HCT116 (cell line): ENCODE results near the gene NTN4. TPM values are rescaled to one million over a fixed set of nuclear protein-coding genes. Genes with fewer than 3 reads are reported as not detected.

Source experiments
- ATAC-seq: fragments of 200-7000 bp; cut with Tn5 transposase; 2 replicates; pipeline ENCODE4 v1.9.1; 2020; ENCODE audit warnings: mild to moderate bottlenecking, moderate library complexity
- BruUV-seq: library from RNA; stranded (reverse); fragments of 400-500 nt; replicated peaks from 2 replicates; lab custom pipeline; 2021; lab: Mats Ljungman, UMichigan
- CTCF ChIA-PET: fragments of 300-600 bp; sonication (Branson Sonifier 250); formaldehyde crosslinking; loops from one replicate; lab custom pipeline; 2021; ENCODE audit warnings: antibody characterized with exemption; lab: Charles Lee
- POLR2A ChIA-PET: fragments of 300-600, 350-600 bp; sonication (Branson Sonifier 250); formaldehyde crosslinking; loops from one replicate; lab custom pipeline; 2021; ENCODE audit warnings: antibody characterized with exemption; lab: Charles Lee
- RAD21 ChIA-PET, 2 experiments: fragments of 300-600 bp; sonication (Branson Sonifier 250); formaldehyde crosslinking; loops; one replicate each; lab custom pipeline; 2023; ENCODE audit warnings: low total read pairs in 2 of 2; ENCODE audit not compliant: uncharacterized antibody in 2 of 2, unreplicated experiment in 2 of 2, low non-redundant PET in 1 of 2; lab: Charles Lee
- DNase-seq: peaks from one replicate; pipeline ENCODE4 v3.0.0-alpha.2; 2010; ENCODE audit warnings: low read depth, low spot score
- H2AFZ ChIP-seq: fragments of 200-600 bp; shearing (Covaris generic), sonication (generic); 2 replicates; pipeline ENCODE4 v1.6.1; 2017; ENCODE audit warnings: low read depth, mixed run types, mixed read lengths, antibody characterized with exemption, low read length; ENCODE audit not compliant: poor library complexity, severe bottlenecking
- H3K27ac ChIP-seq: 2 replicates; pipeline ENCODE4 v1.5.1; 2012; ENCODE audit warnings: low read depth, low read length
- H3K27me3 ChIP-seq: fragments of 200-600 bp; sonication (generic); 2 replicates; pipeline ENCODE4 v1.6.1; 2016; ENCODE audit warnings: mixed run types, low read length, mixed read lengths; ENCODE audit not compliant: insufficient read depth
- H3K36me3 ChIP-seq, 2 experiments: fragments of 200-500 bp in 1 of 2; fragments of 200-600 bp in 1 of 2; sonication (Bioruptor generic) in 1 of 2; sonication (generic) in 1 of 2; 2 replicates each; pipeline versions ENCODE4 v1.5.1 to v1.6.1; 2014 to 2016; ENCODE audit warnings: low read length in 2 of 2, inconsistent platforms in 1 of 2, mixed read lengths in 1 of 2, mixed run types in 1 of 2; ENCODE audit not compliant: insufficient read depth in 2 of 2, control insufficient read depth in 1 of 2
- H3K4me1 ChIP-seq, 2 experiments: fragments of 200-600 bp in 1 of 2; sonication (generic) in 1 of 2; 2 replicates each; pipeline versions ENCODE4 v1.5.1 to v1.6.1; 2012 to 2017; ENCODE audit warnings: low read length in 2 of 2, inconsistent platforms in 1 of 2, mild to moderate bottlenecking in 1 of 2, mixed read lengths in 1 of 2, mixed run types in 1 of 2, moderate library complexity in 1 of 2; ENCODE audit not compliant: insufficient read depth in 2 of 2, control insufficient read depth in 1 of 2
- H3K4me2 ChIP-seq: fragments of 200-600 bp; sonication (generic); 2 replicates; pipeline ENCODE4 v1.6.1; 2017; ENCODE audit warnings: mixed run types, low read length, mixed read lengths
- H3K4me3 ChIP-seq, 2 experiments: fragments of 200-600 bp in 1 of 2; sonication (generic) in 1 of 2; replicated peaks in 1 of 2; 2 replicates each; pipeline ENCODE4 v1.5.1; 2011 to 2016; ENCODE audit warnings: low read length in 2 of 2, control low read depth in 1 of 2, low read depth in 1 of 2, mild to moderate bottlenecking in 1 of 2, mixed read lengths in 1 of 2, mixed run types in 1 of 2
- H3K79me2 ChIP-seq: fragments of 200-600 bp; sonication (generic); 2 replicates; pipeline ENCODE4 v1.6.1; 2017; ENCODE audit warnings: mild to moderate bottlenecking, mixed run types, low read length, moderate library complexity, mixed read lengths; ENCODE audit not compliant: insufficient read depth
- H3K9ac ChIP-seq: fragments of 200-600 bp; sonication (generic); 2 replicates; pipeline ENCODE4 v1.6.1; 2016; ENCODE audit warnings: low read length, mixed read lengths
- H3K9me2 ChIP-seq: fragments of 200-600 bp; sonication (generic), shearing (Covaris generic); 2 replicates; pipeline ENCODE4 v1.6.1; 2017; ENCODE audit warnings: mixed run types, mild to moderate bottlenecking, moderate library complexity; ENCODE audit not compliant: insufficient read depth
- H3K9me3 ChIP-seq, 2 experiments: fragments of 200-500 bp in 1 of 2; fragments of 200-600 bp in 1 of 2; sonication (Bioruptor generic) in 1 of 2; sonication (generic) in 1 of 2; 2 replicates each; pipeline ENCODE4 v1.6.1; 2014 to 2017; ENCODE audit warnings: low read length in 2 of 2, mixed read lengths in 2 of 2, inconsistent platforms in 1 of 2, low read depth in 1 of 2, mild to moderate bottlenecking in 1 of 2, mixed run types in 1 of 2, moderate library complexity in 1 of 2; ENCODE audit not compliant: control insufficient read depth in 1 of 2, insufficient read depth in 1 of 2
- H4K20me1 ChIP-seq: fragments of 200-600 bp; sonication (generic), shearing (Covaris generic); 2 replicates; pipeline ENCODE4 v1.6.1; 2017; ENCODE audit warnings: mixed run types, mild to moderate bottlenecking, moderate library complexity; ENCODE audit not compliant: insufficient read depth
- ATF3 ChIP-seq: IDR thresholded peaks from 2 replicates; pipeline ENCODE4 v1.6.1; 2012
- CTCF ChIP-seq, 3 experiments: fragments of 200-600 bp in 1 of 3; sonication (generic) in 1 of 3; IDR thresholded peaks in 2 of 3; conservative IDR thresholded peaks in 1 of 3; 2 replicates each; pipeline ENCODE4 v1.5.1; 2012 to 2017; ENCODE audit warnings: low read depth in 2 of 3, low read length in 2 of 3, antibody characterized with exemption in 1 of 3, borderline replicate concordance in 1 of 3, control low read depth in 1 of 3, mild to moderate bottlenecking in 1 of 3, mixed read lengths in 1 of 3, mixed run types in 1 of 3, moderate library complexity in 1 of 3; ENCODE audit not compliant: insufficient read depth in 1 of 3
- EGR1 ChIP-seq: IDR thresholded peaks from 2 replicates; pipeline ENCODE4 v1.6.1; 2012; ENCODE audit warnings: low read depth
- ELF1 ChIP-seq: IDR thresholded peaks from 2 replicates; pipeline ENCODE4 v1.6.1; 2012; ENCODE audit warnings: low read depth, borderline replicate concordance
- POLR2A ChIP-seq: IDR thresholded peaks from 2 replicates; pipeline ENCODE4 v1.7.0; 2011; ENCODE audit warnings: borderline replicate concordance; ENCODE audit not compliant: insufficient read depth, insufficient read length; ENCODE audit errors: extremely low read depth
- POLR2AphosphoS5 ChIP-seq: IDR thresholded peaks from 2 replicates; pipeline ENCODE4 v1.6.1; 2011; ENCODE audit warnings: mild to moderate bottlenecking, low read depth, low read length, moderate library complexity
- RAD21 ChIP-seq: IDR thresholded peaks from 2 replicates; pipeline ENCODE4 v1.6.1; 2012; ENCODE audit warnings: low read depth, mild to moderate bottlenecking
- SP1 ChIP-seq: IDR thresholded peaks from 2 replicates; pipeline ENCODE4 v1.6.1; 2012; ENCODE audit warnings: low read depth
- ZFX ChIP-seq: fragments of 450-650 bp; IDR thresholded peaks from 2 replicates; pipeline ENCODE4 v1.6.1; 2017
- ZNF274 ChIP-seq: fragments of 200-500 bp; sonication (Bioruptor generic); IDR thresholded peaks from 2 replicates; pipeline ENCODE4 v1.6.1; 2014; ENCODE audit warnings: mild to moderate bottlenecking, low read depth, low read length, inconsistent platforms
- intact Hi-C: fragments of 100-400 bp; cut with micrococcal nuclease; formaldehyde crosslinking; loops from 2 replicates; pipeline ENCODE4 v1.10.0; 2022
- total RNA-seq: library from RNA; stranded (reverse); gene quantifications from one replicate; pipeline ENCODE4 v1.2.1, GENCODE V29; 2021; ENCODE audit not compliant: unreplicated experiment
- TF ChIP-seq, protein P1 (sequence below): IDR thresholded peaks from 2 replicates; pipeline ENCODE4 v1.6.1; 2012
- TF ChIP-seq, protein P2 (sequence below): IDR thresholded peaks from 2 replicates; pipeline ENCODE4 v1.6.1; 2011; ENCODE audit warnings: mild to moderate bottlenecking, low read length, moderate library complexity; ENCODE audit not compliant: insufficient replicate concordance; ENCODE audit errors: extremely low read depth

The NTN4 gene
- total RNA-seq, 1 experiment from 2014 or later = 4.3 TPM

- TF ChIP-seq POLR2A (no peak), RAD21 (no peak), ZNF274 (no peak)
These were observed 60.1 kb downstream of the NTN4 start (continued) for GRCh38 chr12:95730457-95730856.

GRCh38 chr12:95726903-95727302 lies 63.7 kb downstream of the NTN4 start:
- Histone ChIP-seq H3K27ac (no peak overlapping the region), H3K79me2 (no peaks in the 10 kb centered on the region), H3K4me1 (no peaks in the 10 kb centered on the region), H3K4me2 (no peak overlapping the region), H3K36me3 (no peaks in the 10 kb centered on the region), H3K27me3 (no peaks in the 10 kb centered on the region), H4K20me1 (no peaks in the 10 kb centered on the region), H3K9ac (no peak overlapping the region), H3K9me3 (no peaks in the 10 kb centered on the region), H3K4me3 (no peak overlapping the region), H2AFZ (no peak overlapping the region), H3K9me2 (no peaks in the 10 kb centered on the region)
- TF ChIP-seq RAD21 = no peak
- no peak for TF ChIP-seq POLR2A
- no peak for TF ChIP-seq ELF1
- TF ChIP-seq ZFX = no peak
- no peak for TF ChIP-seq EGR1
- TF ChIP-seq, protein P1, sequence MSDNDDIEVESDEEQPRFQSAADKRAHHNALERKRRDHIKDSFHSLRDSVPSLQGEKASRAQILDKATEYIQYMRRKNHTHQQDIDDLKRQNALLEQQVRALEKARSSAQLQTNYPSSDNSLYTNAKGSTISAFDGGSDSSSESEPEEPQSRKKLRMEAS = no peak
- no peak for TF ChIP-seq SP1
- TF ChIP-seq CTCF (IDR thresholded peaks at IDR 0.05 in 2 of 3, conservative IDR thresholded peaks at IDR 0.05 in 1 of 3; ENCODE audit: borderline replicate concordance in 1 of 3, insufficient read depth in 1 of 3, low read depth in 2 of 3, low read length in 2 of 3) = no peak
- TF ChIP-seq, protein P2, sequence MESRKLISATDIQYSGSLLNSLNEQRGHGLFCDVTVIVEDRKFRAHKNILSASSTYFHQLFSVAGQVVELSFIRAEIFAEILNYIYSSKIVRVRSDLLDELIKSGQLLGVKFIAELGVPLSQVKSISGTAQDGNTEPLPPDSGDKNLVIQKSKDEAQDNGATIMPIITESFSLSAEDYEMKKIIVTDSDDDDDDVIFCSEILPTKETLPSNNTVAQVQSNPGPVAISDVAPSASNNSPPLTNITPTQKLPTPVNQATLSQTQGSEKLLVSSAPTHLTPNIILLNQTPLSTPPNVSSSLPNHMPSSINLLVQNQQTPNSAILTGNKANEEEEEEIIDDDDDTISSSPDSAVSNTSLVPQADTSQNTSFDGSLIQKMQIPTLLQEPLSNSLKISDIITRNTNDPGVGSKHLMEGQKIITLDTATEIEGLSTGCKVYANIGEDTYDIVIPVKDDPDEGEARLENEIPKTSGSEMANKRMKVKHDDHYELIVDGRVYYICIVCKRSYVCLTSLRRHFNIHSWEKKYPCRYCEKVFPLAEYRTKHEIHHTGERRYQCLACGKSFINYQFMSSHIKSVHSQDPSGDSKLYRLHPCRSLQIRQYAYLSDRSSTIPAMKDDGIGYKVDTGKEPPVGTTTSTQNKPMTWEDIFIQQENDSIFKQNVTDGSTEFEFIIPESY = no peak
- TF ChIP-seq POLR2AphosphoS5 = no peak
- TF ChIP-seq ATF3 = no peak
- no peak for ATAC-seq
- RAD21 ChIA-PET = no interaction called here
- no TSS peak for BruUV-seq
- DNase-seq = no peak
- intact Hi-C loops = no loop called here
- CTCF ChIA-PET = no interaction called here
- POLR2A ChIA-PET = no interaction called here
